AG04450 (cell line): ENCODE results near the gene HIGD1C. TPM values are rescaled to one million over a fixed set of nuclear protein-coding genes. Genes with fewer than 3 reads are reported as not detected.

Source experiments
- CTCF ChIA-PET: fragments of 300-600, 350-600 bp; formaldehyde crosslinking; extraction: SDS; loops from one replicate; lab custom pipeline; 2022; ENCODE audit warnings: antibody characterized with exemption, inconsistent platforms; lab: Charles Lee
- POLR2A ChIA-PET: fragments of 350-600 bp; formaldehyde crosslinking; extraction: SDS; loops from one replicate; lab custom pipeline; 2021; ENCODE audit warnings: antibody characterized with exemption, inconsistent platforms; lab: Yijun Ruan, JAX
- DNase-seq: peaks from one replicate; pipeline ENCODE4 v3.0.0-alpha.2; 2011; ENCODE audit warnings: low read depth, low spot score
- H3K27ac ChIP-seq: one replicate; pipeline ENCODE4 v1.5.1; 2012; ENCODE audit warnings: low read depth, low read length, control low read depth
- H3K27me3 ChIP-seq: one replicate; pipeline ENCODE4 v1.6.0; 2012; ENCODE audit warnings: low read length; ENCODE audit not compliant: control insufficient read depth, insufficient read depth
- H3K4me3 ChIP-seq: 2 replicates; pipeline ENCODE4 v1.5.1; 2011; ENCODE audit warnings: mild to moderate bottlenecking, low read depth, low read length, control low read depth
- H3K9me3 ChIP-seq: 2 replicates; pipeline ENCODE4 v1.5.1; 2012; ENCODE audit warnings: low read length; ENCODE audit not compliant: control insufficient read depth, insufficient read depth
- polyA plus RNA-seq: library from polyadenylated mRNA; depleted of rRNA; stranded (reverse); fragments of >200 nt; gene quantifications from 2 replicates; pipeline ENCODE4 v1.2.3, GENCODE V29; 2011; rRNA removed
- small RNA-seq: library from RNA; depleted of rRNA; stranded (forward); fragments of <200 nt; gene quantifications from one replicate; pipeline ENCODE3, GENCODE V24; 2012; ENCODE audit warnings: low read depth; ENCODE audit not compliant: insufficient read length
- TF ChIP-seq, protein P1 (sequence below): IDR thresholded peaks from 2 replicates; pipeline ENCODE4 v1.5.1; 2011; ENCODE audit warnings: low read depth, low read length, control low read depth, inconsistent platforms

The HIGD1C gene
- polyA plus RNA-seq, 1 experiment = not detected

DNA sequence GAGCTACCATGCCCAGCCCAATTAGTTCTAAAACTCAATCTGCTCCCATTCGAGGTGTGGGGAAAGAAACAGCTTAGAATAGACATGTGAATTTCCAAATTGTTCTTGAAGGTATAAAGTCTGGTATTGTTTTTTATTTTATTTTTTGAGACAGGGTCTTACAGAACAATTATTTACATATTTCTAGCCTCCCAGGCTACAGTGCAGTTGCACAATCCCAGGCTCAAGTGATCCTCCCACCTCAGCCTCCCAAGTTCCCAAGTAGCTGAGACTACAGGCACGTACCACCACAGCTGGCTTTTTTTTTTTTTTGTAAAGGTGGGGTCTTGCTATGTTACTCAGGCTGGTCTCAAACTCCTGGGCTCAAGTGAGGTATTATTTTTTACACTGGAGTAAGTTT, 67.6 kb downstream of the HIGD1C start:
- Histone ChIP-seq H3K27me3 (no peaks in the 10 kb centered on the region), H3K9me3 (no peaks in the 10 kb centered on the region), H3K27ac (no peak overlapping the region), H3K4me3 (no peak overlapping the region)
- ChIA-PET CTCF (interaction anchor here (0.8 kb wide), 2 partner anchors 27 to 321 kb away, joined by 3 read pairs; no protein-coding TSS in a partner anchor), POLR2A (no interaction called here)
- no peak for DNase-seq
- TF ChIP-seq, protein P1, sequence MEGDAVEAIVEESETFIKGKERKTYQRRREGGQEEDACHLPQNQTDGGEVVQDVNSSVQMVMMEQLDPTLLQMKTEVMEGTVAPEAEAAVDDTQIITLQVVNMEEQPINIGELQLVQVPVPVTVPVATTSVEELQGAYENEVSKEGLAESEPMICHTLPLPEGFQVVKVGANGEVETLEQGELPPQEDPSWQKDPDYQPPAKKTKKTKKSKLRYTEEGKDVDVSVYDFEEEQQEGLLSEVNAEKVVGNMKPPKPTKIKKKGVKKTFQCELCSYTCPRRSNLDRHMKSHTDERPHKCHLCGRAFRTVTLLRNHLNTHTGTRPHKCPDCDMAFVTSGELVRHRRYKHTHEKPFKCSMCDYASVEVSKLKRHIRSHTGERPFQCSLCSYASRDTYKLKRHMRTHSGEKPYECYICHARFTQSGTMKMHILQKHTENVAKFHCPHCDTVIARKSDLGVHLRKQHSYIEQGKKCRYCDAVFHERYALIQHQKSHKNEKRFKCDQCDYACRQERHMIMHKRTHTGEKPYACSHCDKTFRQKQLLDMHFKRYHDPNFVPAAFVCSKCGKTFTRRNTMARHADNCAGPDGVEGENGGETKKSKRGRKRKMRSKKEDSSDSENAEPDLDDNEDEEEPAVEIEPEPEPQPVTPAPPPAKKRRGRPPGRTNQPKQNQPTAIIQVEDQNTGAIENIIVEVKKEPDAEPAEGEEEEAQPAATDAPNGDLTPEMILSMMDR = no peak

Small RNA genes lying within 50 kb of the gene (small RNA-seq; reads per million reads assigned to genes)
- gene AC008121.1 = not detected
- not detected for gene RF00019
- not detected for gene RNU6-87P

Other genes starting within 250 kb of the HIGD1C start
- 60.5 and 63.1 TPM in 2 replicates for gene ATF1, start 188.4 kb upstream of the HIGD1C start, polyA plus RNA-seq
- not detected in 2 replicates for gene TMPRSS12, start 109.6 kb upstream of the HIGD1C start, polyA plus RNA-seq
- gene SLC11A2, start 73.8 kb downstream of the HIGD1C start, polyA plus RNA-seq = 83.3 and 91.2 TPM in 2 replicates
- 45.1 and 48.1 TPM in 2 replicates for gene LETMD1, start 95.8 kb downstream of the HIGD1C start, polyA plus RNA-seq
- 26.4 and 29.9 TPM in 2 replicates for gene CSRNP2, start 131.1 kb downstream of the HIGD1C start, polyA plus RNA-seq
- gene TFCP2, start 220.6 kb downstream of the HIGD1C start, polyA plus RNA-seq = 20.8 and 24.9 TPM in 2 replicates